ENCODE data around the gene SPHK2. TPM values are rescaled to one million over a fixed set of nuclear protein-coding genes. Genes with fewer than 3 reads are reported as not detected.

The SPHK2 gene, protein sequence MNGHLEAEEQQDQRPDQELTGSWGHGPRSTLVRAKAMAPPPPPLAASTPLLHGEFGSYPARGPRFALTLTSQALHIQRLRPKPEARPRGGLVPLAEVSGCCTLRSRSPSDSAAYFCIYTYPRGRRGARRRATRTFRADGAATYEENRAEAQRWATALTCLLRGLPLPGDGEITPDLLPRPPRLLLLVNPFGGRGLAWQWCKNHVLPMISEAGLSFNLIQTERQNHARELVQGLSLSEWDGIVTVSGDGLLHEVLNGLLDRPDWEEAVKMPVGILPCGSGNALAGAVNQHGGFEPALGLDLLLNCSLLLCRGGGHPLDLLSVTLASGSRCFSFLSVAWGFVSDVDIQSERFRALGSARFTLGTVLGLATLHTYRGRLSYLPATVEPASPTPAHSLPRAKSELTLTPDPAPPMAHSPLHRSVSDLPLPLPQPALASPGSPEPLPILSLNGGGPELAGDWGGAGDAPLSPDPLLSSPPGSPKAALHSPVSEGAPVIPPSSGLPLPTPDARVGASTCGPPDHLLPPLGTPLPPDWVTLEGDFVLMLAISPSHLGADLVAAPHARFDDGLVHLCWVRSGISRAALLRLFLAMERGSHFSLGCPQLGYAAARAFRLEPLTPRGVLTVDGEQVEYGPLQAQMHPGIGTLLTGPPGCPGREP
- total RNA-seq: 1 to 10 TPM; 3.9 to 9.9 (median 5.6) TPM

DNA sequence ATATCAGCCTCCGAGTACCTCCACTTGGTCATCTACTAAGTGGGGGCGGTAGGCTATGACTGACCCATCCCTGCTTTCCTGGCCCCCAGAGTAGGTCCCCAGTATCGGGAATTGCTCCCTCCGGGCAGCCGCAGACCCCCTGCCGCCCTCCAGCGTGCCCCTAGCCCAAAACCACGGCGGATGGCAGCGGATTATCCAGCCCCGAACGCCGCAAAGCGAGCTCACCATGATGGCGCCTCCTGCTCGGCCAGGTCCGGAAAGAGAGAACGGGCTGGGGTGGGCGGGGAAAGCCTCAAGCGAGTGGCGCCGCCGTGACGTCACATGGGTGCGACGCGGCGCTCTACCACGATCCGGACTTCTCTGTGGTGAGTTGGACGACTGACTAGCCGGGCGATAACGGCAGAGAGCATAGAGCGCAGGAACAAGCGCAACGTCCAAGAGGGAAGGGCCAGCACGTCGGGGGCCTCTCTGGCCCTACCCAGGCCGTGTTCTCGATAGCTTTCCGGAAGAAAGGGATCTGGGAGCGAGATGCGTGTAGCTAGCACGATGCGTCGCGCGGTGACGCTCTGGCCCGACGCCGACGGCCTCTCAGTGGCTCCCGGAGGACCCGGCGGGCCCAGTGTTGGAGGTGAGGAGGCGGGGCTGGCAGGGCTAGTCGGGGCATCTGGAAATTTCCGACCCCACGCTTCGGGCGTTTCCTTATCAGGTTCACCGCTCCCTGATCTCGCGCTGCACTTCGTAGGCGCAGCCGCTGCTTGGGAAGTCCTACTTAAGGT, at the start of gene SPHK2, which contains the start of gene RPL18:
TSS of gene SPHK2 (plus strand) at position 591 of the 776 bp plus-strand sequence. CDS start 1,009 bp downstream, outside the sequence.
TSS of gene RPL18 (minus strand) at position 263 of the 776 bp plus-strand sequence. CDS start at position 228, 35 bp downstream.
- Histone ChIP-seq H3K9me3 (no peaks in the 10 kb centered on the region), H3K4me3 (peak within 1 kb of the TSS; percentile 81), H3K27me3 (no peaks in the 10 kb centered on the region), H3K4me1 (peaks cover 72% of the 10 kb centered on the region), H3K36me3 (peaks cover 30% of the 10 kb centered on the region), H3K27ac (peak within 1 kb of the TSS; percentile 88)
- peak; percentile 98 for DNase-seq (ENCODE audit: low spot score in 2 of 2)
- TF ChIP-seq POLR2A (IDR thresholded peaks at IDR 0.05): peak; percentile 93 to 94
- peak; percentile 73 to 98 (median 76) for TF ChIP-seq POLR2AphosphoS5 (IDR thresholded peaks at IDR 0.05)
- no peak for TF ChIP-seq CTCF (IDR thresholded peaks at IDR 0.05)
- under 1% methylated on average over 47 of the region's 69 CpGs for WGBS

DNA sequence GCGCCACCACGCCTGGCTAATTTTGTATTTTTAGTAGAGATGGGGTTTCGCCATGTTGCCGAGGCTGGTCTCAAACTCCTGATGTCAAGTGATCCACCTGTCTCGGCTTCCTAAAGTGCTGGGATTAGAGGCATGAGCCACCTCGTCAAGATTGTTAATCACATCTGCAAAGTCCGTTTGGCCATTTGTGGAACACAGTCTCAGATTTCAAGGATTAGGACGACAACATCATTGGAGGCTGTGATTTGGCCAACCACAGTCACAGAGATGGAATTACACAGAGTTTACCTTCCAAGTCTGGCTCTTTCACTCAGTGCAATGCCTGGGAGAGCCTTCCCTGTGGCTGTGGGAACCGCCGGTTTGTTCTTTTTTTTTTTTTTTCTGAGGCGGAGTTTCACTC, 49.5 kb upstream of the SPHK2 start:
- Histone ChIP-seq H3K4me3 (no peak overlapping the region), H3K27me3 (no peaks in the 10 kb centered on the region), H3K9me3 (no peaks in the 10 kb centered on the region), H3K4me1 (peaks cover 30% of the 10 kb centered on the region), H3K36me3 (no peaks in the 10 kb centered on the region), H3K27ac (no peak overlapping the region)
- WGBS: 45% methylated on average over 11 of the region's 11 CpGs
- no peak for DNase-seq (ENCODE audit: low spot score in 2 of 2)
- TF ChIP-seq POLR2A (IDR thresholded peaks at IDR 0.05): no peak
- TF ChIP-seq CTCF (IDR thresholded peaks at IDR 0.05): no peak
- no peak for TF ChIP-seq EP300 (IDR thresholded peaks at IDR 0.05)
- no peak for TF ChIP-seq POLR2AphosphoS5 (IDR thresholded peaks at IDR 0.05)

GRCh38 chr19:48571378-48572162, 47.7 kb upstream of the SPHK2 start:
- DNase-seq (ENCODE audit: low spot score in 2 of 2): no peak
- WGBS: 85% methylated on average over 5 of the region's 5 CpGs
- H3K27ac ChIP-seq: no peak overlapping the region
- no peaks in the 10 kb centered on the region for H3K9me3 ChIP-seq
- no peaks in the 10 kb centered on the region for H3K36me3 ChIP-seq
- TF ChIP-seq EP300 (IDR thresholded peaks at IDR 0.05): no peak
- no peak for TF ChIP-seq POLR2A (IDR thresholded peaks at IDR 0.05)
- no peak for TF ChIP-seq POLR2AphosphoS5 (IDR thresholded peaks at IDR 0.05)
- TF ChIP-seq CTCF (IDR thresholded peaks at IDR 0.05): no peak
- no peak overlapping the region for H3K4me3 ChIP-seq
- no peaks in the 10 kb centered on the region for H3K27me3 ChIP-seq
- H3K4me1 ChIP-seq: peaks cover 30% of the 10 kb centered on the region

DNA sequence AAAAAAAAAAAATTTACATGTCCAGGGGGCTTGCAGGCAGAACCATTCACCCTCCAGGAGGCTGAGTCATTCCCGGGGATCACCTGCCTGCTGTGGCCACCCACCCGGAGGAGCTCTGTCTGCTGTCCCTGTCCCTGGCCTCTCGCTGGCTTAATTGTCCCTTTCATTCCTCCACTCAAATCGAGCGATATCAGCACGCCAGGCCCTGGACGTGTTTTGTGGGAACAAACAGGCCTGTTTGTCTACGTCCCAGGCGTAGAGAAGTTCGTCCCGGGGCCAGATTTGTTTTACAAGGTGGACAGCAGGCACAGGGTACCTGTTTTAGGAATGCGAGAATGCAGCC, 46.2 kb upstream of the SPHK2 start:
- no peak for DNase-seq (ENCODE audit: low spot score in 2 of 2)
- TF ChIP-seq CTCF (IDR thresholded peaks at IDR 0.05) (no peak), POLR2A (IDR thresholded peaks at IDR 0.05) (no peak), EP300 (IDR thresholded peaks at IDR 0.05) (no peak), POLR2AphosphoS5 (IDR thresholded peaks at IDR 0.05) (no peak)
- Histone ChIP-seq H3K27me3 (no peaks in the 10 kb centered on the region), H3K4me3 (no peak overlapping the region), H3K36me3 (no peaks in the 10 kb centered on the region), H3K27ac (no peak overlapping the region), H3K4me1 (peaks cover 17% of the 10 kb centered on the region), H3K9me3 (no peaks in the 10 kb centered on the region)
- WGBS: 81% methylated on average over 12 of the region's 12 CpGs

Measured in suprapubic skin (tissue), 4 donors.